Cardiac fibroblast (primary cell): ENCODE measurements around the gene SYNDIG1.

Source experiments
- DNase-seq, 2 donors: peaks; one replicate each; pipeline versions ENCODE4 v3.0.0 to v3.0.0-alpha.2; 2010; ENCODE audit warnings: low read depth in 2 of 2
- H3K4me3 ChIP-seq, 2 donors: replicated peaks in 1 of 2; 1 replicate in 1 of 2; 2 replicates in 1 of 2; pipeline ENCODE4 v1.5.1; 2011; ENCODE audit warnings: low read depth in 2 of 2, low read length in 2 of 2, mild to moderate bottlenecking in 2 of 2, moderate library complexity in 1 of 2
- CTCF ChIP-seq: IDR thresholded peaks from one replicate; pipeline ENCODE4 v1.5.1; 2011; ENCODE audit warnings: low read depth, mild to moderate bottlenecking, low read length, inconsistent platforms

The SYNDIG1 gene

DNA sequence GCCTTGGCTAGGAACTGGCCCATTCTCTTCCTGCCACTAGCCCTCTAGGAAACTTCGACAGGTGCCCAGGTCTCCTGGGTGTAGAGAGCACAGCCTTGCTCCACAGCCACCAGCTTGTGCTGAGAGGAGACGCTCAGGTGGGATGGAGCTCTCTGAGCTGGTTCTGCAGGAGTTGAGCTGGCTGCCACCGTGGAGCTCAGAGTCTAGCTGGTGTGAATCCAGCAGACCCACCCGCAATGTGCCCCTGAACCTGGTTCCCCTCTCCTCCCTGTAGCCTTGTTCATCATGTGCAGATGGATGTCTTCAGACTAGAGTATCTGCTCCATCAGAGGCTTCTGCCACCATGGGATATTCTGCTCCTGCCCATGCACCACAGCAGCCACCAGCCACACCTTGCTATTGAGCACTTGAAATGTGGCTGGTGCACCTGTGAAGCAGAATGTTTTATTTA, 222.5 kb downstream of the SYNDIG1 start:
- no peak for DNase-seq
- H3K4me3 ChIP-seq = no peak overlapping the region
- no peak for TF ChIP-seq CTCF

DNA sequence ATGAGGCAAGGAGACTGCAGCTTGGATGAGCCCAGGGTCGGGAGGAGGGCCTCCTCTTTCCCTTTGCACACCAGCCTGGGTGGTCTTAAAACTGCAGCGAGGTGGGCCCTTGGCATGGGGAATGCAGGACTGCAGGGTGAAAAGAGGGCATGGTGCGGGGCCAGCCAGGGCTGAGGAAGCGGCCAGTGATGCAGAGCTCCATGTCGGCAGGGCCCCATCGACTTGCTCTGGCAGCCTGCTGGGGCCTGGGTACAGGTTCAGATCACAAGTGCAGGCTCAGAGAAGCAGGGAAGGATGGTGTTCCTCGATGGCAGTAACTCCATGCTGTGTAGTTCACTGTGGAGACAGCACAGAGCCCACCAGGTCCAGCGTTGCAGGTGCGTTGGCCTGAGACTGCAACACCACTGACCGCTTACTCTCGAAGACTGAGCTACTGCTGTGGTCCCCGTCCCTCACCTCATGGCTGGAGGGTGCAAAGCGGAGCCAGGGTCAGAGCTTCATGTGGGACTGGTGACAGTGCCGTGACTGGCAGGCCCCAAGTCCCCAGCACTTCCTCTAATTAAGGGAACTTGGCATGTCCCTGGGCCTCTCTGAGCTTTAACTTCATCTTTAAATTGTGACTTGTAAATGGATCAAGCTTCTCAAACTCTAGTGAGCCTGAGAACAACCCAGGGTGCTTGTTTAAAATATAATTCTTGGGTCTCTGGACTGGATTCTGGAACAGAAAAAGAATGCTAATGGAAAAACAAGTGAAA, 223.2 kb downstream of the SYNDIG1 start:
- no peak for DNase-seq
- no peak for TF ChIP-seq CTCF
- no peak overlapping the region for H3K4me3 ChIP-seq

DNA sequence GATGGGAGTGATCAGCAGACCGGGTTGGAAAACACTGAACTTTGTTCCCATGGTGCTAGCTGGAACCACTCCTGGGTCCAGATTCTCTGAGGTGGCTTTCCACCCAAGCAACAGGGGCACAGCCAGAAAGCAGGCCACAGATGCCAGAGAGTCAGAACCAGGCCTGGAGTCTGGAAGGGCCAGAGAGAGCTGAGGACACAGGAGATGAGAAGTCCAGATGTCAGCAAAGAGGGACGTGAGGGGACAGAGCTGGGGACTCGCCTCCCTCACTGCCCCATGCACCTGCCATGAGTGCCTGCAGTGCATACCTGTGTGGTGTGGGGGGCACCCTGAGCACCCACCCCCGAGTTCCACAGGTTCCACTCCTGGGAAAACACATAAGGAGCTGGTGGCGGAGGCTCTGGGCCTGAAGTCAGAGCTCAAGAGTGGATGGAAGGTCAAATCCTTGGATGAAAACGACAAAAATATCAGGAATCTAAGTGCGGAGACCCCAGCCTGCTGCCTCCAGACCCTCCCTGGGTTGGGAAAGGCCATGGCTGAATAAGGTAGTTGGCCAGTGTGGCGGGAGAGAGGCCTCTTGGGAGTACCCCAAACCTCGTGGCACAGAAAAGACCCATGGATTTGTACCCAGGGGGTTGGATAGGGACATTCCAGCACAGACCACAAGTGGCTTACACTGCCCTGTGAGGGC, 224.2 kb downstream of the SYNDIG1 start:
- H3K4me3 ChIP-seq = no peak overlapping the region
- no peak for TF ChIP-seq CTCF
- no peak for DNase-seq

GRCh38 chr20:24694157-24694726, 224.8 kb downstream of the SYNDIG1 start:
- no peak for TF ChIP-seq CTCF

DNA sequence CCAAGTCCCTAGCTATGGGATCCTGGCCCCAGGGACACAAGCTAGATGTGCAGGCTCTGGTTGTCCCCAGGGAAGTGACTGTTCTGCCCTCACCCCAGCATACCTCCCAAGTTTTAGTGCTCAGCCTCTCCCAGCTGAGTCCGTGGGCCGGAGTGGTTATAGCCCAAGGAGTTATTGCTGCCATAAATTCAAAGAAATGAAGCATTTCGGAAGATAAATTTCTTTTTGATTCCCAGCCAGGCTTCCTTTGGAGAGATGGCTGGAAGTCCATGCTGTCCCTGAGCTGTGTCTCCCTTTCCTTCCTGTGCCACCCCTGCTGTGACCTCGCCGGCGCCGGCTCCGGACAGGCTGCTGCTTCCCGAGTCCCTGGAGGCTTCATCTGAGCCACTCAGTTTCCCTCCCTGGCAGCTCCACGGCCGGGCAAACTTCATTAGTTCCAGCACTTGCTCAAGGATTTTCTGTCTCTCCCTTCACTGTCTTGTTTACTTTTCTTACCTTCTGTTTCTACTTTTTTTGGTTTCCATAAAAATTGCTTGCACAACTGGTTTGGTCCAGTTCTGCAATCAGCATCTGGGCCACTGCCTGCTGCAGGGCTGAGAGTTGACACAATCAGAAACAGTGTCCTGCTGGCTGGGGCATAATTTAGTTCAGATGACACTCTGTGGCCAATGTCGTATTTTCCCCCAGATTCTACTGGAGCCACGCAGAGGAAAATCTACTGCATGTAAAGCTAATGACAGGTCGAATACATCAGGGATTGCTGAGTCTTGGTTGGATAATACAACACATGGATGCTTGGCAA, 225.5 kb downstream of the SYNDIG1 start:
- H3K4me3 ChIP-seq = no peak overlapping the region
- no peak for TF ChIP-seq CTCF
- no peak for DNase-seq

More at GRCh38 chr20:24694157-24694726, 224.8 kb downstream of the SYNDIG1 start:
- no peak for DNase-seq
- H3K4me3 ChIP-seq = no peak overlapping the region

DNA sequence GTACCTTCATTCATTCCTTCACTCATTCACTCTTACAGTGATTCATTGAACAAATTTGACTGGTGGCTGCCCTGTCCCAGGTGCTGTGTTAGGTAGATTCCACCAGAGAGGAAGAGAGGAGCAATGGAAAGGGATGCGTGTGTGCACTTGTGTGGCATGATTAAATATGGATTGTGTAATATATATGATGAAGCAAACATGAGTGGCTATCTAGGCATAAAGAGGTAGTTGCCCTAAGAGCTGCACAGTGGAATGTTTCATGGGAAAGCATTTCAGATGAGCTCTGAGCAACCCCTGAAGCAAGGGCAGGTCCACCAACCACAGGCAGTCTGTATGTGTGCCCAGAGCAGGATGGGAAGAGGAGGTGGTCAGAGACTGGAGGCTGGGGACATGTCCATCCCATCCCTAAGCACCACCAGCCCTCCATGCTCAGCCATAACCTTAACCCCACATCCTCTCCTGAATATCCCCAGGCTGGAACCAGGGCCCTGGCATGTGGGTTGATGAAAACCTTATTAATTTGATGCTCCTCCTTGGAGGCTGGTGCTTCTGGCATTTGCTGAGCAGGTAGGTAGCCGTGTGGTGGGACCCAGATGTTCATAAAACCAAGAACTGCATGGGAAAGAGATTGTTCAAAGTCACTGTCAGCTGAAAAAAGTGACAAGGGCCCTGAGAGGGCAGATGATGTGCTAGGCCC, 226.2 kb downstream of the SYNDIG1 start:
- no peak for DNase-seq
- no peak for TF ChIP-seq CTCF
- no peak overlapping the region for H3K4me3 ChIP-seq
